HG03060 (cell line): ENCODE measurements around the gene GMDS.

ENCODE experiments used
- ATAC-seq: cut with Tn5 transposase; IDR thresholded peaks from one replicate; pipeline ENCODE4 v1.9.1; 2021; ENCODE audit warnings: low read depth, moderate number of reproducible peaks; ENCODE audit not compliant: unreplicated experiment

The GMDS gene

GRCh38 chr6:1915226-1915625 is 330.2 kb downstream of the GMDS start:
- no peak for ATAC-seq

- no peak for ATAC-seq
Measured at GRCh38 chr6:1913577-1913976, 331.8 kb downstream of the GMDS start.

GRCh38 chr6:1912731-1913130 is 332.7 kb downstream of the GMDS start:
- ATAC-seq = no peak

- ATAC-seq = no peak
Measured at GRCh38 chr6:1911474-1911873, 333.9 kb downstream of the GMDS start.

- ATAC-seq = no peak
Measured at GRCh38 chr6:1910621-1911407, 334.6 kb downstream of the GMDS start.

GRCh38 chr6:1908784-1909183 is 336.6 kb downstream of the GMDS start:
- ATAC-seq = no peak

GRCh38 chr6:1906609-1907008 is 338.8 kb downstream of the GMDS start:
- no peak for ATAC-seq

- no peak for ATAC-seq
Measured at GRCh38 chr6:1906014-1906413, 339.4 kb downstream of the GMDS start.

GRCh38 chr6:1904898-1905297 is 340.5 kb downstream of the GMDS start:
- ATAC-seq = no peak

- ATAC-seq = no peak
Measured at GRCh38 chr6:1904466-1904799, 341.0 kb downstream of the GMDS start.

- no peak for ATAC-seq
Measured at GRCh38 chr6:1903780-1904465, 341.5 kb downstream of the GMDS start.

GRCh38 chr6:1901556-1901955 is 343.8 kb downstream of the GMDS start:
- no peak for ATAC-seq

GRCh38 chr6:1896897-1897296 is 348.5 kb downstream of the GMDS start:
- ATAC-seq = no peak

- ATAC-seq = no peak
Measured at GRCh38 chr6:1895721-1896120, 349.7 kb downstream of the GMDS start.

GRCh38 chr6:1894954-1895353 is 350.5 kb downstream of the GMDS start:
- no peak for ATAC-seq

GRCh38 chr6:1893470-1894130 is 351.8 kb downstream of the GMDS start:
- no peak for ATAC-seq

GRCh38 chr6:1892716-1893115 is 352.7 kb downstream of the GMDS start:
- no peak for ATAC-seq

GRCh38 chr6:1890987-1891386 is 354.4 kb downstream of the GMDS start:
- no peak for ATAC-seq

GRCh38 chr6:1890071-1890470 is 355.3 kb downstream of the GMDS start:
- ATAC-seq = no peak

GRCh38 chr6:1885576-1886011 is 359.8 kb downstream of the GMDS start:
- no peak for ATAC-seq

- ATAC-seq = no peak
Measured at GRCh38 chr6:1884313-1884712, 361.1 kb downstream of the GMDS start.

GRCh38 chr6:1878330-1878729 is 367.1 kb downstream of the GMDS start:
- ATAC-seq = no peak
